Upper lobe of right lung (tissue), 1 donor: ENCODE results near the gene SFXN3. TPM values are rescaled to one million over a fixed set of nuclear protein-coding genes. Genes with fewer than 3 reads are reported as not detected.
A peak's percentile ranks its signal among the peaks of the same experiment; 100 is the strongest.

Experiments used
- ATAC-seq: fragments of 200-7000 bp; cut with Tn5 transposase; one replicate; pipeline ENCODE4 v1.9.1; 2020; ENCODE audit warnings: mild to moderate bottlenecking, moderate library complexity
- DNase-seq: peaks from one replicate; pipeline ENCODE4 v3.0.0-alpha.2; 2020
- H3K27ac ChIP-seq: fragments of 200-600 bp; one replicate; pipeline ENCODE4 v1.8.0; 2022
- H3K27me3 ChIP-seq: fragments of 200-600 bp; one replicate; pipeline ENCODE4 v1.8.0; 2022; ENCODE audit warnings: mild to moderate bottlenecking
- H3K36me3 ChIP-seq: fragments of 200-600 bp; one replicate; pipeline ENCODE4 v1.8.0; 2022
- H3K4me1 ChIP-seq: fragments of 200-600 bp; one replicate; pipeline ENCODE4 v1.8.0; 2022
- H3K4me3 ChIP-seq: fragments of 200-600 bp; one replicate; pipeline ENCODE4 v1.8.0; 2022; ENCODE audit warnings: mild to moderate bottlenecking
- H3K9me3 ChIP-seq: fragments of 200-600 bp; one replicate; pipeline ENCODE4 v1.8.0; 2022
- CTCF ChIP-seq: fragments of 200-600 bp; IDR thresholded peaks from one replicate; pipeline ENCODE4 v1.8.0; 2022; ENCODE audit warnings: antibody characterized with exemption
- intact Hi-C: fragments of 100-400 bp; cut with DNase I; formaldehyde crosslinking; loops from one replicate; pipeline ENCODE4 v1.11.0; 2022
- total RNA-seq: library from RNA; stranded (reverse); fragmentation: NEBNext Ultra II Directional; extraction: Animal tissue kit (Norgen Biotek cat#: 25700); gene quantifications from one replicate; pipeline ENCODE4 v1.2.1, GENCODE V29; 2021
- donor health status: DM: no; HTN: yes; CAD: no; lungs with severe emphysema.

SFXN3 gene
- total RNA-seq, 1 donor from 2014 or later: 49.2 TPM

DNA sequence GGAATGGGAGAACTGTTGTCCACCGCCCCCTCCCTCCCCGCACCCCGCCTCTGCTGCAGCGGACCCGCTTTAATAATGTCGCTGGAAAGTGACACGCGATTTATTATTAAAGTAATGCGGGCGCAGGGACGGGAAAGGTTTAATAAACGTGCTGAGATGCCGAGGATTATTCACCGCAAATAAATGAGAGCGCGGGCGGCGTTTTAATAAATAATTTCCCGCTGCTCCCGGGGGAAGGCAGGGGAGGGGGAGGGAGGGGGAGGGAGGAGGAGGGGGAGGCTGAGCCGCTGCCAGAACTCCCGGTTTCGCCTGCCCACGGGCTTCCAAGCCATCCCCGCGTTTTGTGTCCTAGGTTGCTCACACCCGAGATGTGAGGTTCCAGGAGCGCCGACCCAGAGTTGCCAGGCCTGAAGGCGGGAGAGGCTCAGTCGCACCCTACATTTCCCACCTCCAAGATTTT is 35.9 kb downstream of the SFXN3 start:
- no peak for TF ChIP-seq CTCF
- Histone ChIP-seq H3K4me1 (peaks cover 42% of the 10 kb centered on the region), H3K36me3 (no peaks in the 10 kb centered on the region), H3K9me3 (no peaks in the 10 kb centered on the region), H3K27ac (peak overlapping the region; percentile 65), H3K4me3 (peak overlapping the region; percentile 60), H3K27me3 (no peaks in the 10 kb centered on the region)
- intact Hi-C loops: loop anchor here (5.0 kb wide), 1 partner anchor 35 kb away; the partner anchor contains the start of genes PDZD7 and SFXN3
- ATAC-seq: no peak
- DNase-seq: no peak

GRCh38 chr10:101067356-101068083 is 36.5 kb downstream of the SFXN3 start:
- peak overlapping the region; percentile 42 for H3K27ac ChIP-seq
- peaks cover 40% of the 10 kb centered on the region for H3K4me1 ChIP-seq
- H3K9me3 ChIP-seq: no peaks in the 10 kb centered on the region
- ATAC-seq: peak; percentile 73
- H3K4me3 ChIP-seq: peak overlapping the region; percentile 60
- no peaks in the 10 kb centered on the region for H3K36me3 ChIP-seq
- intact Hi-C loops: loop anchor here (5.0 kb wide), 1 partner anchor 35 kb away; the partner anchor contains the start of genes PDZD7 and SFXN3
- H3K27me3 ChIP-seq: no peaks in the 10 kb centered on the region
- peak; percentile 90 for TF ChIP-seq CTCF
- peak; percentile 78 for DNase-seq

GRCh38 chr10:101069441-101069840 is 38.4 kb downstream of the SFXN3 start:
- TF ChIP-seq CTCF: no peak
- Histone ChIP-seq H3K4me1 (peaks cover 29% of the 10 kb centered on the region), H3K4me3 (no peak overlapping the region), H3K27me3 (peaks cover 9% of the 10 kb centered on the region), H3K9me3 (no peaks in the 10 kb centered on the region), H3K27ac (no peak overlapping the region), H3K36me3 (no peaks in the 10 kb centered on the region)
- DNase-seq (no peak), ATAC-seq (no peak)
- intact Hi-C loops: loop anchor here (5.0 kb wide), 1 partner anchor 37 kb away; the partner anchor contains the start of genes PDZD7 and SFXN3

DNA sequence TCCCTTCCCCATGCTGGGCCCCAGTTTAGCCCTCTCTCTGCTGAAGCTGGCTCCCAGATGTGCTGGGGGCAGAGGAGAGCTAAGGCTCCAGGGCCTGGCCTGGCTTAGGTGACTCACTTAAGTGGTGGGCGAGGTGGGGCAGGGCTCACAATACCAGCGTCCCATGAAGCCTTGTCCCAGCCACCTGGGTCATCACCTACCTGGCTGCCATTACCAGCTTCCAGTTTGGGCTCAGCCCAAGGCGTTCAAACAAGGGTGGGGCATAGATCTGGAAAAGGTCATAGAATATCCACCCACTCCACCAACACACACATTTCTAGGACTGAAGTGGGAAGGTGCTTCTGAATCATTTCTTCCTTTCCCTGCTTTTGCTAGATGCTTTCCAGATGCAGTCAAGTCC is 39.1 kb downstream of the SFXN3 start:
- no peaks in the 10 kb centered on the region for H3K36me3 ChIP-seq
- H3K27ac ChIP-seq: no peak overlapping the region
- no peak for TF ChIP-seq CTCF
- H3K27me3 ChIP-seq: peaks cover 12% of the 10 kb centered on the region
- H3K9me3 ChIP-seq: no peaks in the 10 kb centered on the region
- H3K4me3 ChIP-seq: no peak overlapping the region
- intact Hi-C loops: no loop called here
- peaks cover 29% of the 10 kb centered on the region for H3K4me1 ChIP-seq
- ATAC-seq: no peak
- no peak for DNase-seq

GRCh38 chr10:101071267-101071884 is 40.3 kb downstream of the SFXN3 start:
- Histone ChIP-seq H3K36me3 (no peaks in the 10 kb centered on the region), H3K4me1 (peaks cover 18% of the 10 kb centered on the region), H3K4me3 (no peak overlapping the region), H3K9me3 (no peaks in the 10 kb centered on the region), H3K27me3 (peaks cover 23% of the 10 kb centered on the region), H3K27ac (no peak overlapping the region)
- intact Hi-C loops: no loop called here
- TF ChIP-seq CTCF: no peak
- ATAC-seq: peak; percentile 70
- peak; percentile 79 for DNase-seq
